Kidney (tissue), 14 donors: Measurements from ENCODE around the gene RBMS3. TPM values are rescaled to one million over a fixed set of nuclear protein-coding genes. Genes with fewer than 3 reads are reported as not detected.

Experiments
- DNase-seq, 5 donors: peaks; one replicate each; pipeline ENCODE4 v3.0.0-alpha.2; 2013 to 2020
- FAIRE-seq: peaks from 2 replicates; lab custom pipeline; 2012; peaks lifted over from hg19 to GRCh38; lab: Jason Lieb, UNC
- H3K27ac ChIP-seq, 2 donors: one replicate each; pipeline ENCODE4 v1.7.0; 2013; ENCODE audit warnings: low read depth in 2 of 2, low read length in 2 of 2, inconsistent platforms in 1 of 2
- H3K27me3 ChIP-seq: one replicate; pipeline ENCODE4 v1.7.1; 2013; ENCODE audit warnings: low read length, inconsistent platforms; ENCODE audit not compliant: control insufficient read depth, insufficient read depth
- H3K36me3 ChIP-seq, 3 donors: one replicate each; pipeline versions ENCODE4 v1.7.0 to v1.7.1; 2013; ENCODE audit warnings: low read length in 3 of 3, control low read depth in 1 of 3, inconsistent platforms in 1 of 3; ENCODE audit not compliant: insufficient read depth in 3 of 3, control insufficient read depth in 2 of 3
- H3K4me1 ChIP-seq, 3 donors: one replicate each; pipeline versions ENCODE4 v1.7.0 to v1.7.1; 2013; ENCODE audit warnings: low read length in 3 of 3, inconsistent platforms in 1 of 3, low read depth in 1 of 3; ENCODE audit not compliant: control insufficient read depth in 2 of 3, insufficient read depth in 2 of 3
- H3K4me3 ChIP-seq, 3 donors: one replicate each; pipeline versions ENCODE4 v1.7.0 to v1.8.1; 2013; ENCODE audit warnings: low read length in 3 of 3, control low read depth in 1 of 3, inconsistent platforms in 1 of 3
- H3K9ac ChIP-seq, 3 donors: one replicate each; pipeline versions ENCODE4 v1.7.0 to v1.7.1; 2013; ENCODE audit warnings: low read length in 3 of 3, control low read depth in 1 of 3, inconsistent platforms in 1 of 3
- H3K9me3 ChIP-seq, 3 donors: one replicate each; pipeline versions ENCODE4 v1.7.0 to v1.7.1; 2013; ENCODE audit warnings: low read length in 3 of 3, control low read depth in 1 of 3, inconsistent platforms in 1 of 3; ENCODE audit not compliant: control insufficient read depth in 2 of 3, insufficient read depth in 1 of 3
- CTCF ChIP-seq: IDR thresholded peaks from 3 replicates; pipeline ENCODE4 v1.5.1; 2012; ENCODE audit warnings: mild to moderate bottlenecking, moderate library complexity, borderline replicate concordance; ENCODE audit not compliant: insufficient read depth; ENCODE audit errors: extremely low read depth
- intact Hi-C: fragments of 100-400 bp; cut with DNase I; formaldehyde crosslinking; loops from one replicate; pipeline ENCODE4 v1.11.1; 2022
- polyA plus RNA-seq: library from polyadenylated mRNA; stranded (reverse); fragments of 350-450 nt; fragmentation: Illumina TruSeq; extraction: RNeasy Lipid Tissue Mini Kit (QIAGEN cat#74804); gene quantifications from one replicate; pipeline ENCODE4 v1.2.3, GENCODE V29; 2014; ENCODE audit warnings: low read depth, low replicate concordance; ENCODE audit not compliant: insufficient read depth
- total RNA-seq: library from RNA; stranded (reverse); fragmentation: NEBNext Ultra II Directional; extraction: Animal tissue kit (Norgen Biotek cat#: 25700); gene quantifications from one replicate; pipeline ENCODE4 v1.2.1, GENCODE V29; 2021
- donor health status: control.
- donor health status: control.
- donor health status: control.
- donor health status: control.
- donor health status: control.
- donor health status: DM: yes; HTN: yes; CAD: no.
- donor health status: Normal renal cell carcinoma (clear cell type).

RBMS3 gene
- total and polyA plus RNA-seq, 2 donors from 2014 or later, result 3.2 to 48.8 TPM

DNA sequence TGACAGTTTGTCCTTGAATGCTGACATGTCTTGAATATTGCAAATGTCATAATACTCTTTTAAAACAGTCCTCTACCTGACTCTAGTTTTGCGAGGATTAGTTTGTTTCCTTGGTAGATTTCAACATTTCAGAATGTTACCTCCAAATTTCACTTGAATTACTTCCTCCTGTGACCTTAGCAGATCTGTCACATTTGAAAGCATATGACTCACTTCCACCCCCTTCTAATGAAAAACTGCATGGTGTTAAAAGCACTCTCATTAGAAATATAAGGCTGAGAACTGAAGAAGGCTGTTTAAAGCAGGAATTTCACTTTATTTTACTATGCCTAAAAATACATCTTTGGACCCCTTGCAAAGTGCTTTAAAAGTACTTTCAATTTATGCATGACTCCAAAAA is 726.8 kb downstream of the RBMS3 start:
- no peaks in the 10 kb centered on the region for H3K27me3 ChIP-seq
- intact Hi-C loops, result no loop called here
- no peak overlapping the region for H3K9ac ChIP-seq
- TF ChIP-seq CTCF, result no peak
- no peak overlapping the region for H3K27ac ChIP-seq
- DNase-seq (no peak), FAIRE-seq (no peak)
- no peaks in the 10 kb centered on the region for H3K4me1 ChIP-seq
- H3K9me3 ChIP-seq, result no peaks in the 10 kb centered on the region
- no peaks in the 10 kb centered on the region for H3K36me3 ChIP-seq
- no peak overlapping the region for H3K4me3 ChIP-seq

DNA sequence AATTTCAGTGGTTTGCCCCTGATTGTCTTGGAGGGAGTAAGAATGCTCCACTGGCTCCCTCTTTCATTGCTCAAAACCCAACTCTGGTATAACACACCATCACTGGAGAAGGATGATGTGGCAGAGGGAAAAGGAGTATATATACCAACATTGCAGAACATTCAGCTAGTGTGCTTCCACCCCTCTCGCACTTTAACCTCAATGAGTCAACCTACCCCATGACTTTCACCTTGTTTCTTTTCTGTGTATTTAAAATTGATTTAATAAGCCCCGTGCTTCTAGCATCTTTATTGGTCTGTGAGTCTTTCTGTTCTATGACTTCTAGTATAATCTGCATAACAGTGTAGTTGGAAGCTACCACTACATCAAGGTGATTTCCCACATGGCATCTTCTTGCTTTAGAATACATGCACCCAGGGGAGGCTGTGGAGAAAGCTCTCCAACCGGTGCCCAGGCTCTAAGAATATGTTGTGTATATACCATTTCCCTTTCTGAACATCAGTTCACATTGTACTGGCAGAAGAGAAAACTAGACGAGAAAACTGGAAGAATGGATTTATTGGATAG is 730.4 kb downstream of the RBMS3 start:
- Histone ChIP-seq H3K4me1 (no peaks in the 10 kb centered on the region), H3K9ac (no peak overlapping the region), H3K36me3 (no peaks in the 10 kb centered on the region), H3K9me3 (no peaks in the 10 kb centered on the region), H3K27me3 (no peaks in the 10 kb centered on the region), H3K4me3 (no peak overlapping the region), H3K27ac (no peak overlapping the region)
- DNase-seq, result no peak
- TF ChIP-seq CTCF, result no peak
- intact Hi-C loops, result no loop called here
- FAIRE-seq, result no peak

DNA sequence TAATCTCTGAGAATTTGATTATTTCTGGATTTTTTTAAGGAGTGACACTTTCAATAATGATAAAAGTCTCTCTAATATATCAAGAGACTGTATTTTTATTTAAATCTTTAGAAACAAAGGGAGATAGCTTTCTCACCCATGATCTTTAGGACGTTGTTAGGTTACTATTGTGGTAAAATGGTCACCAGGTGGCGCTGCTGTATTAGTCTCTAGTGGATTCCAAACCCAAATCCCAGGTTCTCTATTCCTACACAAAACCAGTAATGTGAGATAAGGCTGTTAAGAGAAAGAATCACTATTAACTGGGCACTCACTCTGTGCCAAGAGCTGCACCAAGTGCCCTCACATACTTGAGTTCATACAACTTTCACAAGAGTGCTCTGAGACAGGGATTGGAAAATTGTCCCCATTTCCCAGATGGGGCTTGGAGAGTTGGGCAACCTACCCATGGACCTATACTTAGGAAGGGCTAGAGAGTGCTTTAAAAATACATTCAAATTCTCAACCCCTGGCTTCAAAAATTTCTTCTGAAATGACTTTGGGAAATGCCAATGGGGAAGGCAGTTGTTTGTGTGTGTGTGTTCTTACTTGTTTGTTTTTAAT is 732.2 kb downstream of the RBMS3 start:
- Histone ChIP-seq H3K36me3 (no peaks in the 10 kb centered on the region), H3K9me3 (no peaks in the 10 kb centered on the region), H3K9ac (no peak overlapping the region), H3K4me3 (no peak overlapping the region), H3K4me1 (no peaks in the 10 kb centered on the region), H3K27ac (no peak overlapping the region), H3K27me3 (no peaks in the 10 kb centered on the region)
- intact Hi-C loops, result no loop called here
- TF ChIP-seq CTCF, result peak; percentile 58
- DNase-seq, result peak in 4 of 5 donors; percentile 52 to 81 (median 65)
- peak; percentile 17 for FAIRE-seq
